ENCODE results near the gene PHYKPL. TPM values are rescaled to one million over a fixed set of nuclear protein-coding genes. Genes with fewer than 3 reads are reported as not detected.
A peak's percentile ranks its signal among the peaks of the same experiment; 100 is the strongest.

PHYKPL gene
- total and polyA plus RNA-seq, 2 of the 13 experiments (the other 11 are each of a cell fraction or from before 2014, with no cell fraction given), result 18.0 to 78.6 TPM

DNA sequence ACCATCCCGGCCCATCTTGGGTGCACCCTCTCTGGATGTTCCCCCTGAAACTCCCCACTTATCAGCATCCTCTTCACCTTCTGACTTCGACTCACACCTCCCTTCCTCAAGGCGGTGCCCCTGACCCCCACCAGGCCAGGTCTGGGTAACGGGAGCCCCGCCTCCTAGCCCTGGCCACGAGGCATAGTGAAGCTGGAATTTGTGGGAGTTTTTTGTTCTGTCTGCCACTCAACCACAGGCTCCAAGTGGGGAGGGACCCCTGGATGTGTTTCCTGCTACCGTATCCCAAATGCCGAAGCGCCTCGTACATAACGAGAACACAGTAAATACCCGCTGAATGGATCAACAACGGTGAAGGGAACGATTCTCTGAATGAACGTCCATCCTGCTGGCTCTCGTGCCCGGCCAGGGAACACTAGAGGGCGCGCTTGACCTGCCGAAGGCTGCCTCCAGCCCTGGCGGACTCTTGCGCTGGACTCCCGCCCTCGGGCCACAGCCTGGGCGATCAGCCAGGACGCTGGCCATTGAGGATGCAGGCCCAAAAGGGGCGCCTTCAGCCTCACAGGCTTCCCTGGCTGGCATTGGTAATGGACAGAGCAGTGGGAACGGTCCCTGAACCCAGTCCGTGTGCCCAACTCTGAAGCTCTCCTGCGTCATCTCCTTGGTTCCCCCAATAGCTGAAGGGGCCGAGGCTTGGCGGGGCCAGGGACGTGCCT lies 47.3 kb upstream of the PHYKPL start (continued):
- TF ChIP-seq, protein P1, sequence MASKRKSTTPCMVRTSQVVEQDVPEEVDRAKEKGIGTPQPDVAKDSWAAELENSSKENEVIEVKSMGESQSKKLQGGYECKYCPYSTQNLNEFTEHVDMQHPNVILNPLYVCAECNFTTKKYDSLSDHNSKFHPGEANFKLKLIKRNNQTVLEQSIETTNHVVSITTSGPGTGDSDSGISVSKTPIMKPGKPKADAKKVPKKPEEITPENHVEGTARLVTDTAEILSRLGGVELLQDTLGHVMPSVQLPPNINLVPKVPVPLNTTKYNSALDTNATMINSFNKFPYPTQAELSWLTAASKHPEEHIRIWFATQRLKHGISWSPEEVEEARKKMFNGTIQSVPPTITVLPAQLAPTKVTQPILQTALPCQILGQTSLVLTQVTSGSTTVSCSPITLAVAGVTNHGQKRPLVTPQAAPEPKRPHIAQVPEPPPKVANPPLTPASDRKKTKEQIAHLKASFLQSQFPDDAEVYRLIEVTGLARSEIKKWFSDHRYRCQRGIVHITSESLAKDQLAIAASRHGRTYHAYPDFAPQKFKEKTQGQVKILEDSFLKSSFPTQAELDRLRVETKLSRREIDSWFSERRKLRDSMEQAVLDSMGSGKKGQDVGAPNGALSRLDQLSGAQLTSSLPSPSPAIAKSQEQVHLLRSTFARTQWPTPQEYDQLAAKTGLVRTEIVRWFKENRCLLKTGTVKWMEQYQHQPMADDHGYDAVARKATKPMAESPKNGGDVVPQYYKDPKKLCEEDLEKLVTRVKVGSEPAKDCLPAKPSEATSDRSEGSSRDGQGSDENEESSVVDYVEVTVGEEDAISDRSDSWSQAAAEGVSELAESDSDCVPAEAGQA (IDR thresholded peaks at IDR 0.05; ENCODE audit: low read depth), result 0 out of 2 replicates have a peak, but pooled peaks have one; percentile 25
- TF ChIP-seq, protein P1 (CRISPR knock-in tag; IDR thresholded peaks at IDR 0.05; ENCODE audit: borderline replicate concordance), result no peak
- TF ChIP-seq HNF4G (IDR thresholded peaks at IDR 0.05; ENCODE audit: borderline replicate concordance, low read depth, low read length), result peak; percentile 53; the same call in 1 of the 2 replicates
- no peak; the same call in 1 of the 2 replicates for TF ChIP-seq HNF4G (CRISPR knock-in tag; IDR thresholded peaks at IDR 0.05; ENCODE audit: borderline replicate concordance, low read depth)
- 0 out of 2 replicates have a peak, but pooled peaks have one; percentile 25 for TF ChIP-seq SAP130 (CRISPR knock-in tag; IDR thresholded peaks at IDR 0.05; ENCODE audit: low read depth)
- 0 out of 2 replicates have a peak, but pooled peaks have one; percentile 15 for TF ChIP-seq ZBTB38 (CRISPR knock-in tag; IDR thresholded peaks at IDR 0.05)
- TF ChIP-seq YEATS2 (CRISPR knock-in tag; IDR thresholded peaks at IDR 0.05; ENCODE audit: borderline replicate concordance), result peak; percentile 61; the same call in 1 of the 2 replicates
- peak; percentile 70 for TF ChIP-seq TEAD3 (CRISPR knock-in tag; optimal IDR thresholded peaks at IDR 0.05; ENCODE audit: borderline replicate concordance)
- no peak for TF ChIP-seq PHB2 (IDR thresholded peaks at IDR 0.05; ENCODE audit: partially characterized antibody)
- no peak for TF ChIP-seq TCF7 (IDR thresholded peaks at IDR 0.05; ENCODE audit: low read depth)
- peak; percentile 54; the same call in 1 of the 2 replicates for TF ChIP-seq IRF2 (CRISPR knock-in tag; IDR thresholded peaks at IDR 0.05)
- 0 out of 2 replicates have a peak, but pooled peaks have one; percentile 33 for TF ChIP-seq ZNF34 (CRISPR knock-in tag; IDR thresholded peaks at IDR 0.05; ENCODE audit: borderline replicate concordance)
- peak; percentile 87; the same call in 1 of the 2 replicates for TF ChIP-seq ZNF598 (CRISPR knock-in tag; IDR thresholded peaks at IDR 0.05; ENCODE audit: borderline replicate concordance)
- TF ChIP-seq, protein P2, sequence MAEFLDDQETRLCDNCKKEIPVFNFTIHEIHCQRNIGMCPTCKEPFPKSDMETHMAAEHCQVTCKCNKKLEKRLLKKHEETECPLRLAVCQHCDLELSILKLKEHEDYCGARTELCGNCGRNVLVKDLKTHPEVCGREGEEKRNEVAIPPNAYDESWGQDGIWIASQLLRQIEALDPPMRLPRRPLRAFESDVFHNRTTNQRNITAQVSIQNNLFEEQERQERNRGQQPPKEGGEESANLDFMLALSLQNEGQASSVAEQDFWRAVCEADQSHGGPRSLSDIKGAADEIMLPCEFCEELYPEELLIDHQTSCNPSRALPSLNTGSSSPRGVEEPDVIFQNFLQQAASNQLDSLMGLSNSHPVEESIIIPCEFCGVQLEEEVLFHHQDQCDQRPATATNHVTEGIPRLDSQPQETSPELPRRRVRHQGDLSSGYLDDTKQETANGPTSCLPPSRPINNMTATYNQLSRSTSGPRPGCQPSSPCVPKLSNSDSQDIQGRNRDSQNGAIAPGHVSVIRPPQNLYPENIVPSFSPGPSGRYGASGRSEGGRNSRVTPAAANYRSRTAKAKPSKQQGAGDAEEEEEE (CRISPR knock-in tag; IDR thresholded peaks at IDR 0.05; ENCODE audit: borderline replicate concordance), result peak; percentile 70; the same call in 1 of the 2 replicates
- TF ChIP-seq ZNF430 (CRISPR knock-in tag; IDR thresholded peaks at IDR 0.05), result no peak
- TF ChIP-seq, protein P3, sequence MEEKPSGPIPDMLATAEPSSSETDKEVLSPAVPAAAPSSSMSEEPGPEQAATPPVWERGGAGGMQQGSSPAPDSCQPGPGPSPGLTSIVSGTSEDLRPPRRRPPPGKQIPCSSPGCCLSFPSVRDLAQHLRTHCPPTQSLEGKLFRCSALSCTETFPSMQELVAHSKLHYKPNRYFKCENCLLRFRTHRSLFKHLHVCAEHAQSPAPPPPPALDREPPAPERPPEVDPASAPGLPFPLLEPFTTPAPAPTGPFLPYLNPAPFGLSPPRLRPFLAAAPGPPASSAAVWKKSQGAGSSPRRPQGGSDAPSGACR (CRISPR knock-in tag; IDR thresholded peaks at IDR 0.05), result peak; percentile 75; the same call in 1 of the 2 replicates
- TF ChIP-seq LCORL (IDR thresholded peaks at IDR 0.05), result no peak
- peak; percentile 69; the same call in 1 of the 2 replicates for TF ChIP-seq LCORL (CRISPR knock-in tag; IDR thresholded peaks at IDR 0.05)
- TF ChIP-seq ESRRA (CRISPR knock-in tag; IDR thresholded peaks at IDR 0.05; ENCODE audit: low read depth), result no peak
- no peak for TF ChIP-seq U2AF1 (optimal IDR thresholded peaks at IDR 0.05; ENCODE audit: low read depth, low read length)
- TF ChIP-seq ZSCAN29 (CRISPR knock-in tag; conservative IDR thresholded peaks at IDR 0.05), result 0 out of 2 replicates have a peak, but pooled peaks have one; percentile 27
- TF ChIP-seq FOXA1 (IDR thresholded peaks at IDR 0.05), result no peak
- 0 out of 2 replicates have a peak, but pooled peaks have one; percentile 16 for TF ChIP-seq FOXA1 (CRISPR knock-in tag; IDR thresholded peaks at IDR 0.05)
